ENCODE measurements around the gene HOMER2. TPM values are rescaled to one million over a fixed set of nuclear protein-coding genes. Genes with fewer than 3 reads are reported as not detected.
A peak's percentile ranks its signal among the peaks of the same experiment; 100 is the strongest.

The HOMER2 gene
- total and polyA plus RNA-seq, 9 of the 15 experiments (the other 6 are each of a cell fraction or from before 2014, with no cell fraction given) = 0.13 to 0.47 (median 0.29) TPM; not detected in 1

- intact Hi-C loops (cut with micrococcal nuclease) = no loop called here
- POLR2A ChIA-PET = no interaction called here
- in situ Hi-C loops (cut with MboI) = no loop called here
Measured at GRCh38 chr15:82968066-82968465, 15.5 kb upstream of the HOMER2 start.

GRCh38 chr15:82966671-82967071 lies 14.2 kb upstream of the HOMER2 start:
- no TSS peak for BruUV-seq (replicated peaks)
- intact Hi-C loops (cut with micrococcal nuclease) = no loop called here
- 1% methylated on average over 4 of the region's 4 CpGs for WGBS (ENCODE audit: insufficient coverage, low coverage, missing lambda C conversion rate)
- Histone ChIP-seq H3K27me3 (ENCODE audit: control insufficient read depth in 2 of 2, insufficient read depth in 2 of 2, low read length in 2 of 2) (peaks cover 11 to 25% of the 10 kb centered on the region in 2 experiments; a peak in 4 of 5 replicates), H3K79me2 (ENCODE audit: control insufficient read depth, insufficient read depth, low read length) (no peaks in the 10 kb centered on the region), H3K9ac (ENCODE audit: insufficient read depth in 1 of 2, low read depth in 2 of 2, low read length in 2 of 2) (no peak overlapping the region), H3K4me1 (replicated peaks in 1 of 2; ENCODE audit: control insufficient read depth in 2 of 2, insufficient read depth in 2 of 2, low read length in 2 of 2) (no peaks in the 10 kb centered on the region), H3K9me1 (ENCODE audit: control insufficient read depth, insufficient read depth, low read length) (no peaks in the 10 kb centered on the region), H3K27ac (ENCODE audit: extremely low read depth, low read depth, low read length) (no peak overlapping the region), H3K36me3 (ENCODE audit: control insufficient read depth, insufficient read depth, low read length) (no peaks in the 10 kb centered on the region), H2AFZ (ENCODE audit: low read depth, low read length) (no peak overlapping the region), H3K9me3 (replicated peaks; ENCODE audit: control insufficient read depth, insufficient read depth, low read depth, low read length) (no peaks in the 10 kb centered on the region), H3K4me2 (ENCODE audit: insufficient read depth, low read length) (no peak overlapping the region), H4K20me1 (replicated peaks; ENCODE audit: control insufficient read depth, insufficient read depth, low read length) (no peaks in the 10 kb centered on the region), H3K4me3 (no peak overlapping the region)
- no peak for DNase-seq (ENCODE audit: extremely low read depth in 1 of 4, low spot score in 3 of 4)
- POLR2A ChIA-PET = no interaction called here
- in situ Hi-C loops (cut with MboI) = no loop called here
- CTCF ChIA-PET (ENCODE audit: low intra/inter-chr PET ratio) = no interaction called here
- ATAC-seq = no peak
- FAIRE-seq = no peak
- TF ChIP-seq HMBOX1 (IDR thresholded peaks at IDR 0.05) (0 out of 2 replicates have a peak, but pooled peaks have one; percentile 35), CREBBP (IDR thresholded peaks at IDR 0.05; ENCODE audit: low read depth, low read length) (no peak), ATF7 (IDR thresholded peaks at IDR 0.05) (no peak), ZZZ3 (IDR thresholded peaks at IDR 0.05) (no peak)

More at GRCh38 chr15:82968066-82968465, 15.5 kb upstream of the HOMER2 start:
- Histone ChIP-seq H3K4me2 (ENCODE audit: insufficient read depth, low read length) (no peak overlapping the region), H3K27me3 (ENCODE audit: control insufficient read depth in 2 of 2, insufficient read depth in 2 of 2, low read length in 2 of 2) (peaks cover 8 to 21% of the 10 kb centered on the region in 2 experiments; a peak in 4 of 5 replicates), H3K79me2 (ENCODE audit: control insufficient read depth, insufficient read depth, low read length) (no peaks in the 10 kb centered on the region), H3K27ac (ENCODE audit: extremely low read depth, low read depth, low read length) (no peak overlapping the region), H3K4me1 (replicated peaks in 1 of 2; ENCODE audit: control insufficient read depth in 2 of 2, insufficient read depth in 2 of 2, low read length in 2 of 2) (no peaks in the 10 kb centered on the region), H3K9me3 (replicated peaks; ENCODE audit: control insufficient read depth, insufficient read depth, low read depth, low read length) (no peaks in the 10 kb centered on the region), H4K20me1 (replicated peaks; ENCODE audit: control insufficient read depth, insufficient read depth, low read length) (no peaks in the 10 kb centered on the region), H3K9ac (ENCODE audit: insufficient read depth in 1 of 2, low read depth in 2 of 2, low read length in 2 of 2) (no peak overlapping the region), H3K4me3 (no peak overlapping the region), H2AFZ (ENCODE audit: low read depth, low read length) (no peak overlapping the region), H3K36me3 (ENCODE audit: control insufficient read depth, insufficient read depth, low read length) (no peaks in the 10 kb centered on the region), H3K9me1 (ENCODE audit: control insufficient read depth, insufficient read depth, low read length) (no peaks in the 10 kb centered on the region)
- TF ChIP-seq ARID1B (IDR thresholded peaks at IDR 0.05) = no peak
- TF ChIP-seq TEAD4 (IDR thresholded peaks at IDR 0.05; ENCODE audit: low read length) = peak; percentile 15; the same call in 1 of the 2 replicates
- TF ChIP-seq TEAD4 (CRISPR knock-in tag; IDR thresholded peaks at IDR 0.05; ENCODE audit: borderline replicate concordance) = no peak
- peak; percentile 72 for TF ChIP-seq CEBPB (tag; IDR thresholded peaks at IDR 0.05)
- TF ChIP-seq YY1 (IDR thresholded peaks at IDR 0.05; ENCODE audit: borderline replicate concordance in 1 of 3, control insufficient read depth in 1 of 3, extremely low read depth in 1 of 3, insufficient read depth in 3 of 3, insufficient read length in 1 of 3, insufficient replicate concordance in 2 of 3, low read depth in 1 of 3, low read length in 2 of 3) = peak in 1 of 3 experiments; percentile 46
- TF ChIP-seq CEBPG (CRISPR knock-in tag; IDR thresholded peaks at IDR 0.05) = 0 out of 2 replicates have a peak, but pooled peaks have one; percentile 40
- peak; percentile 79 to 80 for TF ChIP-seq CEBPG (tag; conservative IDR thresholded peaks at IDR 0.05 in 1 of 2, IDR thresholded peaks at IDR 0.05 in 1 of 2)
- FAIRE-seq = no peak
- 9% methylated on average over 4 of the region's 4 CpGs for WGBS (ENCODE audit: insufficient coverage, low coverage, missing lambda C conversion rate)
- 0 out of 3 replicates have a peak, but pooled peaks have one; percentile 26 for ATAC-seq
- BruUV-seq (replicated peaks) = no TSS peak
- DNase-seq (ENCODE audit: extremely low read depth in 1 of 4, low spot score in 3 of 4) = no peak
- CTCF ChIA-PET (ENCODE audit: low intra/inter-chr PET ratio) = no interaction called here

Data from K562 (cell line).